ENCODE results near the gene KIF17. TPM values are rescaled to one million over a fixed set of nuclear protein-coding genes. Genes with fewer than 3 reads are reported as not detected.

The KIF17 gene
- total and polyA plus RNA-seq, 8 donors = 0.20 to 1.1 (median 0.69) TPM

- no peak for TF ChIP-seq CTCF (IDR thresholded peaks at IDR 0.05)
- Histone ChIP-seq H3K27me3 (no peaks in the 10 kb centered on the region), H3K4me1 (peaks cover 0 to 17% (median 17%) of the 10 kb centered on the region in 3 donors), H3K27ac (no peak overlapping the region), H3K36me3 (peaks cover 5 to 51% (median 40%) of the 10 kb centered on the region in 3 donors), H3K4me3 (no peak overlapping the region), H3K9me3 (no peaks in the 10 kb centered on the region)
- FAIRE-seq (no peak), DNase-seq (no peak), ATAC-seq (no peak)
- WGBS, 2 donors = 73 to 79% methylated on average over 12 of the region's 12 CpGs
- intact Hi-C loops (cut with DNase I) = no loop called here
These were observed 60.8 kb downstream of the KIF17 start for GRCh38 chr1:20657024-20657423.

- Histone ChIP-seq H3K36me3 (peaks cover 10 to 73% (median 49%) of the 10 kb centered on the region in 3 donors), H3K27ac (no peak overlapping the region), H3K9me3 (no peaks in the 10 kb centered on the region), H3K27me3 (no peaks in the 10 kb centered on the region), H3K4me3 (no peak overlapping the region), H3K4me1 (peaks cover 0 to 5% (median 4%) of the 10 kb centered on the region in 3 donors)
- no peak for TF ChIP-seq CTCF (IDR thresholded peaks at IDR 0.05)
- FAIRE-seq (no peak), ATAC-seq (no peak), DNase-seq (no peak)
- 72 to 80% methylated on average over 20 of the region's 20 CpGs for WGBS, 2 donors
- intact Hi-C loops (cut with DNase I) = no loop called here
These were observed 63.6 kb downstream of the KIF17 start for GRCh38 chr1:20654104-20654690.

GRCh38 chr1:20652300-20652699 is 65.5 kb downstream of the KIF17 start:
- TF ChIP-seq CTCF (IDR thresholded peaks at IDR 0.05) = no peak
- H3K27me3 ChIP-seq = no peaks in the 10 kb centered on the region
- H3K4me3 ChIP-seq = no peak overlapping the region
- H3K36me3 ChIP-seq = peaks cover 10 to 84% (median 42%) of the 10 kb centered on the region in 3 donors
- H3K4me1 ChIP-seq = no peaks in the 10 kb centered on the region
- no peaks in the 10 kb centered on the region for H3K9me3 ChIP-seq
- no peak overlapping the region for H3K27ac ChIP-seq
- DNase-seq = no peak
- intact Hi-C loops (cut with DNase I) = no loop called here
- 94 to 97% methylated on average over 15 of the region's 15 CpGs for WGBS, 2 donors
- FAIRE-seq = no peak
- peak in 1 of 4 donors; percentile 6 for ATAC-seq

GRCh38 chr1:20648946-20649345 is 68.9 kb downstream of the KIF17 start:
- no peak for FAIRE-seq
- Histone ChIP-seq H3K4me1 (no peaks in the 10 kb centered on the region), H3K36me3 (peaks cover 10 to 71% (median 25%) of the 10 kb centered on the region in 3 donors), H3K4me3 (no peak overlapping the region), H3K9me3 (no peaks in the 10 kb centered on the region), H3K27ac (no peak overlapping the region), H3K27me3 (no peaks in the 10 kb centered on the region)
- no peak for TF ChIP-seq CTCF (IDR thresholded peaks at IDR 0.05)
- no peak for DNase-seq
- no peak for ATAC-seq
- WGBS, 2 donors = 87 to 93% methylated on average over 15 of the region's 15 CpGs
- intact Hi-C loops (cut with DNase I) = no loop called here

- ATAC-seq (no peak), DNase-seq (no peak), FAIRE-seq (no peak)
- intact Hi-C loops (cut with DNase I) = no loop called here
- Histone ChIP-seq H3K27me3 (no peaks in the 10 kb centered on the region), H3K36me3 (peaks cover 10 to 70% (median 21%) of the 10 kb centered on the region in 3 donors), H3K9me3 (no peaks in the 10 kb centered on the region), H3K4me3 (no peak overlapping the region), H3K4me1 (no peaks in the 10 kb centered on the region), H3K27ac (no peak overlapping the region)
- WGBS, 2 donors = 88 to 90% methylated on average over 13 of the region's 13 CpGs
- TF ChIP-seq CTCF (IDR thresholded peaks at IDR 0.05) = no peak
These were observed 69.4 kb downstream of the KIF17 start for GRCh38 chr1:20648438-20648837.
